Endothelial cell of umbilical vein (primary cell): Measurements from ENCODE around the gene TEX13C.

Experiments
- EZH2 ChIP-seq: IDR thresholded peaks from 2 replicates; pipeline ENCODE4 v1.6.1; 2012; ENCODE audit warnings: borderline replicate concordance, low read depth, mild to moderate bottlenecking, moderate library complexity, low read length, inconsistent platforms; ENCODE audit not compliant: severe bottlenecking
- GATA2 ChIP-seq: IDR thresholded peaks from 2 replicates; pipeline ENCODE4 v1.7.0; 2011; ENCODE audit warnings: low read depth, mild to moderate bottlenecking, moderate library complexity, mixed read lengths, low read length; ENCODE audit not compliant: insufficient read length, insufficient read depth
- JUN ChIP-seq: IDR thresholded peaks from 2 replicates; pipeline ENCODE4 v1.6.1; 2011; ENCODE audit warnings: borderline replicate concordance, low read depth; ENCODE audit not compliant: insufficient read length, insufficient read depth
- MYC ChIP-seq: IDR thresholded peaks from one replicate; pipeline ENCODE4 v1.6.1; 2011; ENCODE audit warnings: mild to moderate bottlenecking, low read depth, low read length
- POLR2A ChIP-seq: IDR thresholded peaks from 2 replicates; pipeline ENCODE4 v1.6.1; 2012; ENCODE audit warnings: low read depth, mild to moderate bottlenecking, control low read depth, low read length
- POLR2AphosphoS5 ChIP-seq: IDR thresholded peaks from 2 replicates; pipeline ENCODE4 v1.6.1; 2012; ENCODE audit warnings: low read depth, mild to moderate bottlenecking, control low read depth, low read length, moderate library complexity; ENCODE audit not compliant: insufficient read depth
- TF ChIP-seq, protein P1 (sequence below), 2 donors: IDR thresholded peaks; 1 replicate in 1 of 2; 2 replicates in 1 of 2; pipeline ENCODE4 v1.5.1; 2011; ENCODE audit warnings: low read length in 2 of 2, mild to moderate bottlenecking in 2 of 2, moderate library complexity in 2 of 2, control low read depth in 1 of 2, inconsistent platforms in 1 of 2, low read depth in 1 of 2; ENCODE audit not compliant: insufficient read depth in 1 of 2; ENCODE audit errors: extremely low read depth in 1 of 2
- TF ChIP-seq, protein P2 (sequence below): IDR thresholded peaks from 2 replicates; pipeline ENCODE4 v1.6.1; 2011; ENCODE audit not compliant: insufficient read depth, insufficient read length

DNA sequence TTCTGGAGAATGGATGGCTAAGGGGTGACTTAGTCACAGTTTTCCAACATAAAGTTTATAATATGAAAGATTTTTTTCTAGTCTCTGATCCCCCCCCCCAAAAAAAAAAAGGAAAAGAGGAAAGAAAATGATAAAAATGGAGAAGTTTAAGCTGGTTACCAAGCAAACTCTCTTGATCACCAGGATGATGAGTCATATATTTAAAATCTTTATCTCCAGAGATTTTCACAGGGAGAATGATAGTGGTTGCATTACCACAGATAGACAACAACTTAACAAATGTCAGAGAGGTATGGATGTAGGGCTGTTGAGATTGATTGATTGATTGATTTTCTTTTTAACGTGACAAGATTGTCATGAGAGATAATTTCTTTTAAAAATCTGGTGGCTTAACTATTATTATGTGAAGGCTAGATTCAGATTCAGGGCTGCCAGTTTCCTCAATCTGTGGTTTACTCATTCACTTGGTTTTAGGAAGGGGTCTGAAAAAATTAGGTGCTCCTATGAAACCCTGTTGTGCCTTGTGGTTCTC is 13.3 kb upstream of the TEX13C start:
- TF ChIP-seq POLR2AphosphoS5, result no peak
- TF ChIP-seq GATA2, result no peak
- TF ChIP-seq, protein P1, sequence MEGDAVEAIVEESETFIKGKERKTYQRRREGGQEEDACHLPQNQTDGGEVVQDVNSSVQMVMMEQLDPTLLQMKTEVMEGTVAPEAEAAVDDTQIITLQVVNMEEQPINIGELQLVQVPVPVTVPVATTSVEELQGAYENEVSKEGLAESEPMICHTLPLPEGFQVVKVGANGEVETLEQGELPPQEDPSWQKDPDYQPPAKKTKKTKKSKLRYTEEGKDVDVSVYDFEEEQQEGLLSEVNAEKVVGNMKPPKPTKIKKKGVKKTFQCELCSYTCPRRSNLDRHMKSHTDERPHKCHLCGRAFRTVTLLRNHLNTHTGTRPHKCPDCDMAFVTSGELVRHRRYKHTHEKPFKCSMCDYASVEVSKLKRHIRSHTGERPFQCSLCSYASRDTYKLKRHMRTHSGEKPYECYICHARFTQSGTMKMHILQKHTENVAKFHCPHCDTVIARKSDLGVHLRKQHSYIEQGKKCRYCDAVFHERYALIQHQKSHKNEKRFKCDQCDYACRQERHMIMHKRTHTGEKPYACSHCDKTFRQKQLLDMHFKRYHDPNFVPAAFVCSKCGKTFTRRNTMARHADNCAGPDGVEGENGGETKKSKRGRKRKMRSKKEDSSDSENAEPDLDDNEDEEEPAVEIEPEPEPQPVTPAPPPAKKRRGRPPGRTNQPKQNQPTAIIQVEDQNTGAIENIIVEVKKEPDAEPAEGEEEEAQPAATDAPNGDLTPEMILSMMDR (IDR thresholded peaks at IDR 0.05; ENCODE audit: extremely low read depth in 1 of 2, insufficient read depth in 1 of 2, low read depth in 1 of 2, low read length in 2 of 2), result no peak
- no peak for TF ChIP-seq POLR2A
- no peak for TF ChIP-seq EZH2
- TF ChIP-seq, protein P2, sequence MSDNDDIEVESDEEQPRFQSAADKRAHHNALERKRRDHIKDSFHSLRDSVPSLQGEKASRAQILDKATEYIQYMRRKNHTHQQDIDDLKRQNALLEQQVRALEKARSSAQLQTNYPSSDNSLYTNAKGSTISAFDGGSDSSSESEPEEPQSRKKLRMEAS, result no peak
- no peak for TF ChIP-seq JUN
- no peak for TF ChIP-seq MYC
